ENCODE measurements around the gene MICALL1. TPM values are rescaled to one million over a fixed set of nuclear protein-coding genes. Genes with fewer than 3 reads are reported as not detected.

The MICALL1 gene
- polyA plus RNA-seq, 2 of the 4 experiments (the other 2 are of a cell fraction): 10.4 to 18.6 TPM

DNA sequence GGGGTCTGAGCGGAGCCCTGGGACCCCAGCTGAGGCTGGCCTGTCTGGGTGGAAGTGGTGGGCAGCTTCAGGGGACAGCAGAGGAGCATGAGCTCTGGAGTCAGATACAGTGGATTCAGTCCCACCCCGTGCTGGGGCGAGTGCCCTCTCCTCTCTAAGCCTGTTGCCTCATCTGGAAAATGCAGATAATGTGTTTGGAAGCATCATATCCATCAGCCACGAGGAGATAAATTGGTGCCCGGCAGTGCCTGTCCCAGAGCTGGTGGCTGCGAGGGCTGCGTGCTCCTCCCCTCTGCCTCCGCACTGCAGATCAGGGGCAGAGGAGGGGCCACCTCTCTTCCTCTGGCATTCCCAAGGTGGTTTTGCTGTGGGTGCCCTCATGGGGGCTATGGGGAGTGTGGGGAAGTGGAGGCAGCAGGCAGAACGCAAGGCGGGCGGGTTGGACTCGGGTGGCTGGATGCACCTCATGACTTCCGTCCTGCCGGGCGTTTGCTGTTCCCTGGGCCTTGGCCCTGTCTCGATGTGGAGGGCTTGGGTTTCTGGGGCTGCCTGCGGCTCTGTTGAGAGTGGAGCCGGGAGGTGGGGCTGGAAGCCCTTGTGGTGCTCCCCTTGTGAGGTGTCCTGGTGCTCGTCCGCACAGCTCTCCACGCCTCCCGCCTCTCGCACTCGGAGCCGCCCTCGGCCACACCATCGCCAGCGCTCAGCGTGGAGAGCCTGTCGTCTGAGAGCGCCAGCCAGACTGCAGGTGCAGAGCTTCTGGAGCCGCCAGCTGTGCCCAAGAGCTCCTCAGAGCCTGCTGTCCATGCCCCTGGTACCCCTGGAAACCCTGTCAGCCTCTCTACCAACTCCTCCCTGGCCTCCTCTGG, 20.9 kb downstream of the MICALL1 start:
- ChIA-PET POLR2A (interaction anchor here (0.5 kb wide), 1 partner anchor 53 kb away, joined by 3 read pairs; no protein-coding TSS in a partner anchor), CTCF (interaction anchor here (1.4 to 2.2 kb wide), 3 partner anchors 11 to 109 kb away, joined by 4 to 8 read pairs (median 5); no protein-coding TSS in a partner anchor)
- Histone ChIP-seq H3K9me3 (no peaks in the 10 kb centered on the region), H3K4me1 (no peaks in the 10 kb centered on the region), H3K4me3 (no peak overlapping the region), H3K27ac (no peak overlapping the region), H3K4me2 (no peak overlapping the region)
- FAIRE-seq: no peak
- ATAC-seq: no peak
- no peak for TF ChIP-seq PHF8 (IDR thresholded peaks at IDR 0.05; ENCODE audit: borderline replicate concordance, low read depth)
- no peak for TF ChIP-seq NPAS2 (CRISPR knock-in tag; IDR thresholded peaks at IDR 0.05; ENCODE audit: borderline replicate concordance)
- TF ChIP-seq FOSL2 (IDR thresholded peaks at IDR 0.05): no peak
- TF ChIP-seq FOSL2 (CRISPR knock-in tag; IDR thresholded peaks at IDR 0.05): no peak
- TF ChIP-seq SMC3 (IDR thresholded peaks at IDR 0.05): no peak
- TF ChIP-seq, protein P1, sequence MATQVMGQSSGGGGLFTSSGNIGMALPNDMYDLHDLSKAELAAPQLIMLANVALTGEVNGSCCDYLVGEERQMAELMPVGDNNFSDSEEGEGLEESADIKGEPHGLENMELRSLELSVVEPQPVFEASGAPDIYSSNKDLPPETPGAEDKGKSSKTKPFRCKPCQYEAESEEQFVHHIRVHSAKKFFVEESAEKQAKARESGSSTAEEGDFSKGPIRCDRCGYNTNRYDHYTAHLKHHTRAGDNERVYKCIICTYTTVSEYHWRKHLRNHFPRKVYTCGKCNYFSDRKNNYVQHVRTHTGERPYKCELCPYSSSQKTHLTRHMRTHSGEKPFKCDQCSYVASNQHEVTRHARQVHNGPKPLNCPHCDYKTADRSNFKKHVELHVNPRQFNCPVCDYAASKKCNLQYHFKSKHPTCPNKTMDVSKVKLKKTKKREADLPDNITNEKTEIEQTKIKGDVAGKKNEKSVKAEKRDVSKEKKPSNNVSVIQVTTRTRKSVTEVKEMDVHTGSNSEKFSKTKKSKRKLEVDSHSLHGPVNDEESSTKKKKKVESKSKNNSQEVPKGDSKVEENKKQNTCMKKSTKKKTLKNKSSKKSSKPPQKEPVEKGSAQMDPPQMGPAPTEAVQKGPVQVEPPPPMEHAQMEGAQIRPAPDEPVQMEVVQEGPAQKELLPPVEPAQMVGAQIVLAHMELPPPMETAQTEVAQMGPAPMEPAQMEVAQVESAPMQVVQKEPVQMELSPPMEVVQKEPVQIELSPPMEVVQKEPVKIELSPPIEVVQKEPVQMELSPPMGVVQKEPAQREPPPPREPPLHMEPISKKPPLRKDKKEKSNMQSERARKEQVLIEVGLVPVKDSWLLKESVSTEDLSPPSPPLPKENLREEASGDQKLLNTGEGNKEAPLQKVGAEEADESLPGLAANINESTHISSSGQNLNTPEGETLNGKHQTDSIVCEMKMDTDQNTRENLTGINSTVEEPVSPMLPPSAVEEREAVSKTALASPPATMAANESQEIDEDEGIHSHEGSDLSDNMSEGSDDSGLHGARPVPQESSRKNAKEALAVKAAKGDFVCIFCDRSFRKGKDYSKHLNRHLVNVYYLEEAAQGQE (IDR thresholded peaks at IDR 0.05): no peak
- TF ChIP-seq ZC3H11A (IDR thresholded peaks at IDR 0.05): no peak
- TF ChIP-seq MYC (IDR thresholded peaks at IDR 0.05; ENCODE audit: borderline replicate concordance, low read length): no peak
- TF ChIP-seq TFCP2L1 (CRISPR knock-in tag; IDR thresholded peaks at IDR 0.05): no peak
- no peak for TF ChIP-seq HOXB13 (CRISPR knock-in tag; IDR thresholded peaks at IDR 0.05; ENCODE audit: low read depth)
- TF ChIP-seq, protein P2, sequence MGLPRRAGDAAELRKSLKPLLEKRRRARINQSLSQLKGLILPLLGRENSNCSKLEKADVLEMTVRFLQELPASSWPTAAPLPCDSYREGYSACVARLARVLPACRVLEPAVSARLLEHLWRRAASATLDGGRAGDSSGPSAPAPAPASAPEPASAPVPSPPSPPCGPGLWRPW (IDR thresholded peaks at IDR 0.05): no peak
- no peak for TF ChIP-seq ZNF302 (CRISPR knock-in tag; IDR thresholded peaks at IDR 0.05)
- TF ChIP-seq KDM1A (IDR thresholded peaks at IDR 0.05; ENCODE audit: low read depth): no peak
- TF ChIP-seq RARB (CRISPR knock-in tag; IDR thresholded peaks at IDR 0.05): no peak
- TF ChIP-seq MAZ (IDR thresholded peaks at IDR 0.05; ENCODE audit: borderline replicate concordance, low read depth, low read length): no peak
- TF ChIP-seq ESRRA (IDR thresholded peaks at IDR 0.05; ENCODE audit: borderline replicate concordance, low read length): no peak
- TF ChIP-seq CHD4 (IDR thresholded peaks at IDR 0.05; ENCODE audit: borderline replicate concordance): no peak
- TF ChIP-seq RCOR1 (IDR thresholded peaks at IDR 0.05; ENCODE audit: low read depth, low read length): no peak
- no peak for TF ChIP-seq MAFK (IDR thresholded peaks at IDR 0.05; ENCODE audit: partially characterized antibody)
- 93% methylated on average over 24 of the region's 32 CpGs for WGBS (ENCODE audit: missing lambda C conversion rate)
- no peak for DNase-seq (ENCODE audit: low read depth in 1 of 2, low spot score in 1 of 2)

DNA sequence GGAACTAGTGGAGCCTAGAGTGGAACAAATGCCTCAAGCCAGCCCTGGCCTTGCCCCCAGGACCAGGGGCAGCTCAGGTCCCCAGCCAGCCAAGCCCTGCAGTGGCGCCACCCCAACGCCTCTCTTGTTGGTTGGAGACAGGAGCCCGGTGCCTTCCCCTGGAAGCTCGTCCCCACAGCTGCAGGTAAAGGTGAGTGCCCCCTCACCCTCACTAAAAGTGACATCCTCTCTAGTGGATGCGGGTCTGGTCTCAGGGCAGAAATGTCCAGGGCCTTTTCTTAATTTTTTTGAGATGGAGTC, 21.5 kb downstream of the MICALL1 start:
- H3K27ac ChIP-seq: no peak overlapping the region
- no peak overlapping the region for H3K4me2 ChIP-seq
- DNase-seq (ENCODE audit: low read depth in 1 of 2, low spot score in 1 of 2) (no peak), ATAC-seq (no peak), FAIRE-seq (no peak)
- H3K9me3 ChIP-seq: no peaks in the 10 kb centered on the region
- WGBS (ENCODE audit: missing lambda C conversion rate): 100% methylated on average over 3 of the region's 5 CpGs
- ChIA-PET CTCF (interaction anchor here (1.4 to 1.5 kb wide), 2 partner anchors 12 to 40 kb away, joined by 4 to 5 read pairs; no protein-coding TSS in a partner anchor), POLR2A (no interaction called here)
- no peaks in the 10 kb centered on the region for H3K4me1 ChIP-seq
- H3K4me3 ChIP-seq: no peak overlapping the region
- TF ChIP-seq HEYL (CRISPR knock-in tag; IDR thresholded peaks at IDR 0.05) (no peak), KDM5A (IDR thresholded peaks at IDR 0.05) (no peak), ZC3H11A (IDR thresholded peaks at IDR 0.05) (no peak), ZNF302 (CRISPR knock-in tag; IDR thresholded peaks at IDR 0.05) (no peak), RAD21 (conservative IDR thresholded peaks at IDR 0.05 in 1 of 2, IDR thresholded peaks at IDR 0.05 in 1 of 2) (no peak), EHF (CRISPR knock-in tag; IDR thresholded peaks at IDR 0.05) (no peak), MYC (IDR thresholded peaks at IDR 0.05; ENCODE audit: borderline replicate concordance, low read length) (no peak), POLR2A (IDR thresholded peaks at IDR 0.05; ENCODE audit: low read length) (no peak), GATA3 (IDR thresholded peaks at IDR 0.05; ENCODE audit: borderline replicate concordance) (no peak), MAZ (IDR thresholded peaks at IDR 0.05; ENCODE audit: borderline replicate concordance, low read depth, low read length) (no peak), HDAC2 (IDR thresholded peaks at IDR 0.05) (no peak), CHD4 (IDR thresholded peaks at IDR 0.05; ENCODE audit: borderline replicate concordance) (no peak)
- TF ChIP-seq, protein P2 (IDR thresholded peaks at IDR 0.05): no peak
- TF ChIP-seq, protein P3, sequence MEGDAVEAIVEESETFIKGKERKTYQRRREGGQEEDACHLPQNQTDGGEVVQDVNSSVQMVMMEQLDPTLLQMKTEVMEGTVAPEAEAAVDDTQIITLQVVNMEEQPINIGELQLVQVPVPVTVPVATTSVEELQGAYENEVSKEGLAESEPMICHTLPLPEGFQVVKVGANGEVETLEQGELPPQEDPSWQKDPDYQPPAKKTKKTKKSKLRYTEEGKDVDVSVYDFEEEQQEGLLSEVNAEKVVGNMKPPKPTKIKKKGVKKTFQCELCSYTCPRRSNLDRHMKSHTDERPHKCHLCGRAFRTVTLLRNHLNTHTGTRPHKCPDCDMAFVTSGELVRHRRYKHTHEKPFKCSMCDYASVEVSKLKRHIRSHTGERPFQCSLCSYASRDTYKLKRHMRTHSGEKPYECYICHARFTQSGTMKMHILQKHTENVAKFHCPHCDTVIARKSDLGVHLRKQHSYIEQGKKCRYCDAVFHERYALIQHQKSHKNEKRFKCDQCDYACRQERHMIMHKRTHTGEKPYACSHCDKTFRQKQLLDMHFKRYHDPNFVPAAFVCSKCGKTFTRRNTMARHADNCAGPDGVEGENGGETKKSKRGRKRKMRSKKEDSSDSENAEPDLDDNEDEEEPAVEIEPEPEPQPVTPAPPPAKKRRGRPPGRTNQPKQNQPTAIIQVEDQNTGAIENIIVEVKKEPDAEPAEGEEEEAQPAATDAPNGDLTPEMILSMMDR (IDR thresholded peaks at IDR 0.05): no peak
- TF ChIP-seq, protein P4, sequence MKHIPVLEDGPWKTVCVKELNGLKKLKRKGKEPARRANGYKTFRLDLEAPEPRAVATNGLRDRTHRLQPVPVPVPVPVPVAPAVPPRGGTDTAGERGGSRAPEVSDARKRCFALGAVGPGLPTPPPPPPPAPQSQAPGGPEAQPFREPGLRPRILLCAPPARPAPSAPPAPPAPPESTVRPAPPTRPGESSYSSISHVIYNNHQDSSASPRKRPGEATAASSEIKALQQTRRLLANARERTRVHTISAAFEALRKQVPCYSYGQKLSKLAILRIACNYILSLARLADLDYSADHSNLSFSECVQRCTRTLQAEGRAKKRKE (CRISPR knock-in tag; IDR thresholded peaks at IDR 0.05; ENCODE audit: low read depth): no peak
- TF ChIP-seq, protein P5, sequence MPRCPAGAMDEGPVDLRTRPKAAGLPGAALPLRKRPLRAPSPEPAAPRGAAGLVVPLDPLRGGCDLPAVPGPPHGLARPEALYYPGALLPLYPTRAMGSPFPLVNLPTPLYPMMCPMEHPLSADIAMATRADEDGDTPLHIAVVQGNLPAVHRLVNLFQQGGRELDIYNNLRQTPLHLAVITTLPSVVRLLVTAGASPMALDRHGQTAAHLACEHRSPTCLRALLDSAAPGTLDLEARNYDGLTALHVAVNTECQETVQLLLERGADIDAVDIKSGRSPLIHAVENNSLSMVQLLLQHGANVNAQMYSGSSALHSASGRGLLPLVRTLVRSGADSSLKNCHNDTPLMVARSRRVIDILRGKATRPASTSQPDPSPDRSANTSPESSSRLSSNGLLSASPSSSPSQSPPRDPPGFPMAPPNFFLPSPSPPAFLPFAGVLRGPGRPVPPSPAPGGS (IDR thresholded peaks at IDR 0.05): no peak

All from A549 (cell line).